ENCODE measurements around the gene L3MBTL4. TPM values are rescaled to one million over a fixed set of nuclear protein-coding genes. Genes with fewer than 3 reads are reported as not detected.

Gene L3MBTL4
- total and polyA plus RNA-seq, 9 of the 15 experiments (the other 6 are each of a cell fraction or from before 2014, with no cell fraction given) = not detected

DNA sequence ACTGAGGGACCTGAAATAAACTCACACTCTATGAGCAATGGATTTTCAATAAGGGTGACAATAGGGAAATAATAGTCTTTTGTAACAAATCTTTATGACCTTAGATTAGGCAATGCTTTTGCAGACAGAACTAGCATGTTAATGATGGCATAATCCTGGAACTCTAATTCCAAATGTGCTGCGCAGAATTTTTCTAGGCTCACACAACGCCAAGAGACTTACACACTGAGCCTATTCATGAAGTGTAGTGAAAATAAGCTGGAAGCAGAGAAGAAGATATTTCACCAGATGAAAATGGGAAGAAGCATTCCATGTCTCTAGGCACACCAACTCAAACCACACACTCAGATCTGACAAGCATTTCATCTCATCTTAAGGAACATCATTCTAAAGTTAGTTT is 178.5 kb downstream of the L3MBTL4 start:
- no peak for FAIRE-seq
- intact Hi-C loops (cut with micrococcal nuclease) (no loop called here), in situ Hi-C loops (cut with MboI) (no loop called here)
- no peaks in the 10 kb centered on the region for H3K9me3 ChIP-seq (replicated peaks; ENCODE audit: control insufficient read depth, insufficient read depth, low read depth, low read length)
- no peak overlapping the region for H3K9ac ChIP-seq (ENCODE audit: insufficient read depth in 1 of 2, low read depth in 2 of 2, low read length in 2 of 2)
- WGBS (ENCODE audit: insufficient coverage, low coverage, missing lambda C conversion rate) = 0% methylated on average over 2 of the region's 2 CpGs
- H2AFZ ChIP-seq (ENCODE audit: low read depth, low read length) = no peak overlapping the region
- no peaks in the 10 kb centered on the region for H3K27me3 ChIP-seq (ENCODE audit: control insufficient read depth in 2 of 2, insufficient read depth in 2 of 2, low read length in 2 of 2)
- ChIA-PET CTCF (ENCODE audit: low intra/inter-chr PET ratio) (no interaction called here), POLR2A (no interaction called here)
- no peak overlapping the region for H3K27ac ChIP-seq (ENCODE audit: extremely low read depth, low read depth, low read length)
- H3K4me2 ChIP-seq (ENCODE audit: insufficient read depth, low read length) = no peak overlapping the region
- no peaks in the 10 kb centered on the region for H3K4me1 ChIP-seq (replicated peaks in 1 of 2; ENCODE audit: control insufficient read depth in 2 of 2, insufficient read depth in 2 of 2, low read length in 2 of 2)
- H3K9me1 ChIP-seq (ENCODE audit: control insufficient read depth, insufficient read depth, low read length) = no peaks in the 10 kb centered on the region
- ATAC-seq = no peak
- H3K79me2 ChIP-seq (ENCODE audit: control insufficient read depth, insufficient read depth, low read length) = no peaks in the 10 kb centered on the region
- no peaks in the 10 kb centered on the region for H3K36me3 ChIP-seq (ENCODE audit: control insufficient read depth, insufficient read depth, low read length)
- BruUV-seq (replicated peaks) = no TSS peak
- H4K20me1 ChIP-seq (replicated peaks; ENCODE audit: control insufficient read depth, insufficient read depth, low read length) = no peaks in the 10 kb centered on the region
- no peak for DNase-seq (ENCODE audit: extremely low read depth in 1 of 4, low spot score in 3 of 4)
- no peak overlapping the region for H3K4me3 ChIP-seq
- TF ChIP-seq TAF9B (IDR thresholded peaks at IDR 0.05; ENCODE audit: partially characterized antibody) (no peak), SMAD3 (CRISPR knock-in tag; conservative IDR thresholded peaks at IDR 0.05) (no peak), ZNF12 (CRISPR knock-in tag; IDR thresholded peaks at IDR 0.05) (no peak), OTX1 (CRISPR knock-in tag; IDR thresholded peaks at IDR 0.05) (no peak), TSC22D4 (tag; IDR thresholded peaks at IDR 0.05) (no peak), FOXK2 (conservative IDR thresholded peaks at IDR 0.05 in 1 of 2, IDR thresholded peaks at IDR 0.05 in 1 of 2; ENCODE audit: low read depth in 2 of 2) (no peak), ZNF589 (CRISPR knock-in tag; IDR thresholded peaks at IDR 0.05; ENCODE audit: low read depth) (no peak), ZBED1 (IDR thresholded peaks at IDR 0.05) (no peak), HOXB6 (CRISPR knock-in tag; IDR thresholded peaks at IDR 0.05; ENCODE audit: borderline replicate concordance) (no peak), HDGF (IDR thresholded peaks at IDR 0.05) (no peak), GABPA (tag; conservative IDR thresholded peaks at IDR 0.05; ENCODE audit: low read depth) (no peak), HNRNPK (IDR thresholded peaks at IDR 0.05; ENCODE audit: low read depth, low read length, poor library complexity, severe bottlenecking) (no peak), ZKSCAN1 (IDR thresholded peaks at IDR 0.05; ENCODE audit: low read depth, low read length) (no peak), MIER1 (IDR thresholded peaks at IDR 0.05; ENCODE audit: low read depth) (no peak)
- TF ChIP-seq, protein P1, sequence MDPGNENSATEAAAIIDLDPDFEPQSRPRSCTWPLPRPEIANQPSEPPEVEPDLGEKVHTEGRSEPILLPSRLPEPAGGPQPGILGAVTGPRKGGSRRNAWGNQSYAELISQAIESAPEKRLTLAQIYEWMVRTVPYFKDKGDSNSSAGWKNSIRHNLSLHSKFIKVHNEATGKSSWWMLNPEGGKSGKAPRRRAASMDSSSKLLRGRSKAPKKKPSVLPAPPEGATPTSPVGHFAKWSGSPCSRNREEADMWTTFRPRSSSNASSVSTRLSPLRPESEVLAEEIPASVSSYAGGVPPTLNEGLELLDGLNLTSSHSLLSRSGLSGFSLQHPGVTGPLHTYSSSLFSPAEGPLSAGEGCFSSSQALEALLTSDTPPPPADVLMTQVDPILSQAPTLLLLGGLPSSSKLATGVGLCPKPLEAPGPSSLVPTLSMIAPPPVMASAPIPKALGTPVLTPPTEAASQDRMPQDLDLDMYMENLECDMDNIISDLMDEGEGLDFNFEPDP (CRISPR knock-in tag; IDR thresholded peaks at IDR 0.05) = no peak
- TF ChIP-seq, protein P2, sequence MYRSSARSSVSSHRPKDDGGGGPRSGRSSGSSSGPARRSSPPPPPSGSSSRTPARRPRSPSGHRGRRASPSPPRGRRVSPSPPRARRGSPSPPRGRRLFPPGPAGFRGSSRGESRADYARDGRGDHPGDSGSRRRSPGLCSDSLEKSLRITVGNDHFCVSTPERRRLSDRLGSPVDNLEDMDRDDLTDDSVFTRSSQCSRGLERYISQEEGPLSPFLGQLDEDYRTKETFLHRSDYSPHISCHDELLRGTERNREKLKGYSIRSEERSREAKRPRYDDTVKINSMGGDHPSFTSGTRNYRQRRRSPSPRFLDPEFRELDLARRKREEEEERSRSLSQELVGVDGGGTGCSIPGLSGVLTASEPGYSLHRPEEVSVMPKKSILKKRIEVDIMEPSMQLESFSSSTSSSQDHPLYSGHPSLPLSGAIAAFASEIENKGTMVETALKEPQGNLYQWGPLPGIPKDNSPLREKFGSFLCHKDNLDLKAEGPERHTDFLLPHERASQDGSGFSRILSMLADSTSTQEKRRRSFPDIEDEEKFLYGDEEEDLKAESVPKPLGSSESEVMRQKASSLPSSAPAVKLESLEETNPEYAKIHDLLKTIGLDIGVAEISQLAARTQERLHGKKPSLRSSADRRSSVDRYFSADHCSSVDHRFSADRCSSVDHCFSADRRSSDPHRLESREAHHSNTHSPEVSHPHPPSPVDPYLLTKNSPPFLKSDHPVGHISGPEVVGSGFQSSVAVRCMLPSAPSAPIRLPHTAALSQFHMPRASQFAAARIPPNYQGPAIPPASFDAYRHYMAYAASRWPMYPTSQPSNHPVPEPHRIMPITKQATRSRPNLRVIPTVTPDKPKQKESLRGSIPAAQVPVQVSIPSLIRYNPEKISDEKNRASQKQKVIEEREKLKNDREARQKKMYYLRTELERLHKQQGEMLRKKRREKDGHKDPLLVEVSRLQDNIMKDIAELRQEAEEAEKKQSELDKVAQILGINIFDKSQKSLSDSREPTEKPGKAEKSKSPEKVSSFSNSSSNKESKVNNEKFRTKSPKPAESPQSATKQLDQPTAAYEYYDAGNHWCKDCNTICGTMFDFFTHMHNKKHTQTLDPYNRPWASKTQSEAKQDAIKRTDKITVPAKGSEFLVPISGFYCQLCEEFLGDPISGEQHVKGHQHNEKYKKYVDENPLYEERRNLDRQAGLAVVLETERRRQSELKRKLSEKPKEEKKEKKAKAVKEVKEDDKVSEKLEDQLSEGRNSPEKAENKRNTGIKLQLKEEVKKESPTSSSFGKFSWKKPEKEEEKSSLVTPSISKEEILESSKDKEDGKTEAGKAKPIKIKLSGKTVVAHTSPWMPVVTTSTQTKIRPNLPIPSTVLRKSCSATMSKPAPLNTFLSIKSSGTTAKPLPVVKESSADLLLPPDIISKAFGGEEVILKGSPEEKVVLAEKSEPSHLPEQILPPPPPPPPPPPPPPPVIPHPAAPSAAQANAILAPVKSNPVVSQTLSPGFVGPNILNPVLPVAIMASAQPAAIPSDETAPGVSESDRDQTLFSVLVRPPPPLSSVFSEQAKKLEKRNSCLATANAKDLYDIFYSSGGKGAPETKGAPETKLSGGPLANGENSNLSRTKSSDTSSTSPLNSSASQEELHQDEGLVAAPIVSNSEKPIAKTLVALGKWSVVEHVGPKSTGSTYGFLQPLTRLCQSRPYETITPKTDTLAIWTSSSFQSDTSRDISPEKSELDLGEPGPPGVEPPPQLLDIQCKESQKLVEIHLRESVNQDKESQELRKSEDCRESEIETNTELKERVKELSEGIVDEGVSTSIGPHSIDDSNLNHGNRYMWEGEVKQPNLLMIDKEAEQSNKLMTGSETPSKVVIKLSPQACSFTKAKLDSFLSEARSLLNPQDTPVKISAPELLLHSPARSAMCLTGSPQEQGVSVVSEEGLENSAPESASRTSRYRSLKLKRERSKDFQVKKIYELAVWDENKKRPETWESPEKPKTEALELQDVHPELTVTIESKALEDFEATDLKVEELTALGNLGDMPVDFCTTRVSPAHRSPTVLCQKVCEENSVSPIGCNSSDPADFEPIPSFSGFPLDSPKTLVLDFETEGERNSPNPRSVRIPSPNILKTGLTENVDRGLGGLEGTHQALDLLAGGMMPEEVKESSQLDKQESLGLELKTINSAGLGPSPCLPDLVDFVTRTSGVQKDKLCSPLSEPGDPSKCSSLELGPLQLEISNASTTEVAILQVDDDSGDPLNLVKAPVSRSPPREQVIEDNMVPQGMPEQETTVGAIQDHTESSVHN (IDR thresholded peaks at IDR 0.05; ENCODE audit: borderline replicate concordance in 1 of 2, low read depth in 1 of 2) = no peak

All from K562 (cell line).